ENCODE results near the gene ZFHX3. TPM values are rescaled to one million over a fixed set of nuclear protein-coding genes. Genes with fewer than 3 reads are reported as not detected.

The ZFHX3 gene
- total RNA-seq, 6 experiments from 2014 or later: 14.5 to 25.8 (median 15.8) TPM

DNA sequence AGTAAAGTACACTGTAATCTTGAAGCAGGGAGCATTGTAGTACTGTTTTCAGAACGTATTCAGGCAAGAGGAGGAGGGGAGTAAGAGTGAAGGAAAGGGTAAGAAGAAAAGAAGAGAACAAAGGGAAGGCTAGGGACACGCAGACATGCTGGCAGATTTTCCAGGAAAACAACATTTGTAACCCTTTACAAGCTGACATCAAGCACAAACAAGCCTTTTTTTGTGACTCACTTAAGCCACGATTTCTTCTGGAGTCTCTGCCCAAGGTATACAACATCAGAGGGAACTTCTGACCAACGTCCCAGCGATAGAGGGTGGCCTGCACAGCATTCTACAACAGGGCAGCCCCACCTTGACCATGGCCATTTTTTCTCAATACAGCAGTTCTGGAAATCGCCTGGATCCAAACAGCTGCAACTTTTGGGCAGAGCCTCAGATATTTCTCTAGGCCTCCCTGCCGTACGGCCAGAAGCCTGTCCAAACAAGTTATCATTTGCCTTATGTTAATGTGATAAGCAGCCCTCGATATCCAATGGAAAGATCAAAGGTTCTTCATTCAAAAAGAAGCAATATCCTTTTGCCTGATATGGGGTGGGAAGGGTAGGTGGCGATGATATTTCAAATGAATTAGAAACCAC lies 247.3 kb downstream of the ZFHX3 start:
- TF ChIP-seq, protein P1, sequence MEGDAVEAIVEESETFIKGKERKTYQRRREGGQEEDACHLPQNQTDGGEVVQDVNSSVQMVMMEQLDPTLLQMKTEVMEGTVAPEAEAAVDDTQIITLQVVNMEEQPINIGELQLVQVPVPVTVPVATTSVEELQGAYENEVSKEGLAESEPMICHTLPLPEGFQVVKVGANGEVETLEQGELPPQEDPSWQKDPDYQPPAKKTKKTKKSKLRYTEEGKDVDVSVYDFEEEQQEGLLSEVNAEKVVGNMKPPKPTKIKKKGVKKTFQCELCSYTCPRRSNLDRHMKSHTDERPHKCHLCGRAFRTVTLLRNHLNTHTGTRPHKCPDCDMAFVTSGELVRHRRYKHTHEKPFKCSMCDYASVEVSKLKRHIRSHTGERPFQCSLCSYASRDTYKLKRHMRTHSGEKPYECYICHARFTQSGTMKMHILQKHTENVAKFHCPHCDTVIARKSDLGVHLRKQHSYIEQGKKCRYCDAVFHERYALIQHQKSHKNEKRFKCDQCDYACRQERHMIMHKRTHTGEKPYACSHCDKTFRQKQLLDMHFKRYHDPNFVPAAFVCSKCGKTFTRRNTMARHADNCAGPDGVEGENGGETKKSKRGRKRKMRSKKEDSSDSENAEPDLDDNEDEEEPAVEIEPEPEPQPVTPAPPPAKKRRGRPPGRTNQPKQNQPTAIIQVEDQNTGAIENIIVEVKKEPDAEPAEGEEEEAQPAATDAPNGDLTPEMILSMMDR (IDR thresholded peaks at IDR 0.05): no peak
- no peak for DNase-seq
- no peak overlapping the region for H3K27ac Mint-ChIP-seq
- H3K27me3 Mint-ChIP-seq (ENCODE audit: insufficient read depth): peaks cover under 1% of the 10 kb centered on the region
- H3K4me3 Mint-ChIP-seq: no peak overlapping the region
- peaks cover 56% of the 10 kb centered on the region for H3K36me3 Mint-ChIP-seq (ENCODE audit: low read depth)
- no peaks in the 10 kb centered on the region; the same call in 1 of the 2 replicates for H3K4me1 Mint-ChIP-seq (ENCODE audit: low read depth)
- no peaks in the 10 kb centered on the region for H3K9me3 Mint-ChIP-seq

DNA sequence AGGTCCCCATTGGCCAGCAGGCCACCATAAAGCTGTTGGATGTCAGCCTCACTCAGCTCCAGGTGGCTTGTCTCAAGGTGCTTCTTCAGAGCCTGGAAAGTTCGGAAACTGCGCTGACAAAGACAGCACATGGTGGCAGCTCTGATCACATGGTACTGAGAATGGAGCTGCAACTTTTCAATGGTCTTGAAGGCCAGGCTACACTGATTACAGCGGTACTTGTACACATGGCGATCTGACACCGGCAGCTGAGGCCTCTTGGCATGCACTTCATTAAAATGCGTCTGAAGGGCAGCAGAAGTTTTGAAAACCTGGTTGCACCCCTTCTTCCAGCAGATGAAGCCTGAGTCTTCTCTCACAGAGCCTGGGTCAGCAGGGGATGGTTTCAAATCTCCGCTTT lies 249.7 kb downstream of the ZFHX3 start:
- Mint-ChIP-seq H3K36me3 (ENCODE audit: low read depth) (peaks cover 73% of the 10 kb centered on the region), H3K27ac (no peak overlapping the region), H3K9me3 (no peaks in the 10 kb centered on the region), H3K27me3 (ENCODE audit: insufficient read depth) (no peaks in the 10 kb centered on the region; the same call in none of the 2 replicates), H3K4me1 (ENCODE audit: low read depth) (no peaks in the 10 kb centered on the region; the same call in 1 of the 2 replicates), H3K4me3 (no peak overlapping the region)
- TF ChIP-seq, protein P1 (IDR thresholded peaks at IDR 0.05): no peak
- DNase-seq: no peak

DNA sequence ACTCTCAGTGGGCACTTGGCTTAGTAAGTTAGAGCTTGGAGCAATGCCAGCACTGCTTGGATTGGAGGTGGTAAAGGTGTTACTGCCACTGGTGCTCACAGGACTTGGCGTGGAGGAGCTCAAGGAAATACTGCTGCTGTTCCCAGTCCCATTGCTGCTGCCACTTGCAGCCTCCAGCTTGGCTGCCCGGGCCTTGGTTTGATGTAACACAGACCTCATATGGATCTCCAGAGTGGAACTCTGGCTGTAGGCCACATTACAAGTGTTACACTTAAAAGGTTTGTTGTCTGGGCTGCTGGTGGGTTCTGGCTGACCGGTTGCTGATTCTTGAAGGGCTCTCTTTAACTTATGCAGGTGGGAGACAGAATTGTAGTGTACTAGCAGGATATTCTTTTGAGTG lies 250.3 kb downstream of the ZFHX3 start:
- Mint-ChIP-seq H3K4me1 (ENCODE audit: low read depth) (no peaks in the 10 kb centered on the region; the same call in 1 of the 2 replicates), H3K27me3 (ENCODE audit: insufficient read depth) (no peaks in the 10 kb centered on the region; the same call in none of the 2 replicates), H3K36me3 (ENCODE audit: low read depth) (peaks cover 73% of the 10 kb centered on the region), H3K9me3 (no peaks in the 10 kb centered on the region), H3K4me3 (no peak overlapping the region), H3K27ac (no peak overlapping the region)
- DNase-seq: no peak
- TF ChIP-seq, protein P1 (IDR thresholded peaks at IDR 0.05): no peak

DNA sequence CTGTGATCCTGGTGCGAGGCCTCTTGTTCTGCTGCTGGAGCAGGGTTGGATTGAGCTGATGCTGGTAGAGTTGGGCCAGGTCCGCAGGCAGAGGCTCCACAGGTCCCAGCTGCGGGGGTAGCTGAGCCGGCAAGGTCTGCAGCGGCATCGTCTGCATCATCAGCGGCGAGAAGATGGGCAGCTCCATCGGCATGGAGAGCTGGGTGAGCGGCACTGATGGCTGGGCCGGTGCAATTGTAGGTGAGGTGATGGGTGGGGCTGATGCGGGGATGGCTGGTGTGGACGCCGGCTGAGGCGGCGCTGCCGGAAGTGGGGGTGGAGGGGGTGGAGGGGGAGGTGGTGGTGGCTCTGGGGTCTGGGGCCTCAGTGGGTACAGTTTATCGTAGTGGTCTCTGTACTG lies 251.7 kb downstream of the ZFHX3 start:
- DNase-seq: no peak
- TF ChIP-seq, protein P1 (IDR thresholded peaks at IDR 0.05): no peak
- no peaks in the 10 kb centered on the region for H3K9me3 Mint-ChIP-seq
- peaks cover 77% of the 10 kb centered on the region for H3K36me3 Mint-ChIP-seq (ENCODE audit: low read depth)
- no peaks in the 10 kb centered on the region; the same call in 1 of the 2 replicates for H3K27me3 Mint-ChIP-seq (ENCODE audit: insufficient read depth)
- no peak overlapping the region for H3K27ac Mint-ChIP-seq
- no peaks in the 10 kb centered on the region; the same call in 1 of the 2 replicates for H3K4me1 Mint-ChIP-seq (ENCODE audit: low read depth)
- no peak overlapping the region for H3K4me3 Mint-ChIP-seq

DNA sequence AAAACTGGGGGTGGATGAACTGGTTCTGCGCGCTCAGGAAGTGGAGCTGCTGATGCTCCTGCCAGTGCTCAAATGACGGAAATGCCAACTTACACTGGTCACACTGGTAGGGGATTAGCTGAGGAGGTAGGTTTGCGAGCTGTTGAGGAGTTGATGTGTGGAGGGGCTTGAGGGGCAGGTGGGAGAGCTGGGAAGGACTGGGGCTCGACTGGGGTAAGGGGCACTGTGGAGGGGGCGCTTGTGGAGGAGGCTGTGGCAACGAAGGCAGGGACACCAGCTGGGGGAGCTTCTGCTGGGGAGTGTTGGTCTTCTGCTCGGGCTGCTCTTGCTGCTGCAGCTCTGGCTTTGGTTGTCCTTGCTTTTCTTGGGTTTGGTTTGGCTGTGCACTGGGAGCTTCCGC lies 252.9 kb downstream of the ZFHX3 start:
- TF ChIP-seq, protein P1 (IDR thresholded peaks at IDR 0.05): no peak
- H3K27ac Mint-ChIP-seq: no peak overlapping the region
- H3K9me3 Mint-ChIP-seq: no peaks in the 10 kb centered on the region
- H3K4me3 Mint-ChIP-seq: no peak overlapping the region
- H3K27me3 Mint-ChIP-seq (ENCODE audit: insufficient read depth): no peaks in the 10 kb centered on the region; the same call in 1 of the 2 replicates
- DNase-seq: no peak
- peaks cover 81% of the 10 kb centered on the region for H3K36me3 Mint-ChIP-seq (ENCODE audit: low read depth)
- H3K4me1 Mint-ChIP-seq (ENCODE audit: low read depth): no peaks in the 10 kb centered on the region; the same call in 1 of the 2 replicates

Data from HFFc6 (cell line).